ENCODE results near the gene MINDY4B.
"Not testable (repeated sequence)": the region's sequence is repeated elsewhere in the genome, so short reads cannot be mapped to it uniquely, and the experiment has no call there.

MINDY4B gene

DNA sequence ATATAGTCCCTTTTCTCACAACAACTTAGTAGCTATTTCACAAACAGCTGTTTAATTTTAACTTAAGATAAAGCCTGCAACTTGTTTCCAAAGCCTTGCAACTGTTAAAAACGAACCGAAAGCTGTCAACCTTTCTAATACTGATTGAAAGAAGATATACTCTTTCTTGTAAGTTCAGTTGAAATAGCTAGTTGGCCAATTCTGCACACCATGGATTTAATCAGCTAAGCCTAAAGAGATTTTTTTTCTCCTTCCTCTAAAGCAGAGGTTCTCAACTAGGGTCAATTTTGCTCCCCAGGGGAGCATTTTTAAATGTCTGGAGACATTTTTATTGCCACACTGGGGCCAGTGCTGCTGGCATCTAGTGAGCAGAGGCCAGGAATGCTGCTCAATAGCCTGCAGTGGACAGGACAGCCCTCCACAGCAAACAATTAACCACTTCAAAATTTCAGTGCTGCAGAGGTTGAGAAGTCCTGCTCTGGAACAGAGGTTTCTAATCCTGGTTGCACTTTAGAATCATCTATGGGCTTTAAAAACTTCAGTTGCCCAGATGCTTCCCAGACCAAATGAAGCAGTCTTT lies 26.2 kb downstream of the MINDY4B start:
- ATAC-seq (replicated peaks) (no peak), DNase-seq (no peak)
- H3K27me3 Mint-ChIP-seq = peaks cover 0 to 10% of the 10 kb centered on the region in 2 donors
- no peak overlapping the region for H3K4me3 Mint-ChIP-seq
- H3K4me1 Mint-ChIP-seq = peaks cover 0 to 9% of the 10 kb centered on the region in 2 donors
- H3K27ac Mint-ChIP-seq = no peak overlapping the region
- H3K9me3 Mint-ChIP-seq = no peaks in the 10 kb centered on the region
- H3K36me3 Mint-ChIP-seq = no peaks in the 10 kb centered on the region

DNA sequence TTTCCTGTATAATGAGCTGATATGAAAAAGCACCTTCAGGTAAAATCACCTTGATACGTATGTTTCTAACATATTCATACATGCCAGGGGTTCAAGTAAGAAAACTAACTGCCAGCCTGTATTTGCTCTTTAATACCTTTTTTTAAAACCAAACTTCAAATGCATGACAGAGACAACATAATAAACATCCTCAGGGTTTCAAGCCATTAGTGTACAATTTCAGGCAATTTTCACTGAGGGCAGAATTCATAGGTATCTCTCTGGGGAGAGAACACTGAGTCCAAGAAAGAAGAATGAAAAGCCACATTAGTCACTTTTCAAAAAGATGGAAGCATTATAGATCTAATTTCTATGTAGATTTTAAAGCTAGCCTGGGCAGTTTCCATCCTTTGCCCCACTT lies 26.9 kb downstream of the MINDY4B start:
- H3K4me3 Mint-ChIP-seq = no peak overlapping the region
- ATAC-seq (replicated peaks) (no peak), DNase-seq (no peak)
- peaks cover 0 to 5% of the 10 kb centered on the region in 2 donors for H3K27me3 Mint-ChIP-seq
- no peak overlapping the region for H3K27ac Mint-ChIP-seq
- no peaks in the 10 kb centered on the region for H3K36me3 Mint-ChIP-seq
- peaks cover 0 to 9% of the 10 kb centered on the region in 2 donors for H3K4me1 Mint-ChIP-seq
- H3K9me3 Mint-ChIP-seq = no peaks in the 10 kb centered on the region

DNA sequence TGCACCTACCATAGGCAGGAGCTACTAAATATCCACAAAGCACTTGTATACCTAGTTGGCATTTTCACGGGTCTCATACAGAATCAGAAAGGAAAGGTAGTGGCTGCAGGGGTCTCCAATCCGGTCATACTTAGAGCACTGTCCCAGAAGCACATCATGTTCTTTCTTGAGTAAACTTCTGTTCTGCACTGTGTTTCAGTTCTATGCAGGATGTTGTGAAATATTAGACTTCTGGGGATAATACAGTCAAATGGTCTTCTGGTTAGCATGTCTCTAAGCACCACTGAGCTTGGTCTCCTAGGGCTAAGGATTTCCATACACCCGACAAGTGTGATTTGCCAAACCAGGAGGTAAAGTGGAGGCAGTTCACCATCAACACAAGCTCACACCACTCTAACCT lies 27.9 kb downstream of the MINDY4B start:
- H3K27me3 Mint-ChIP-seq = peaks cover 0 to 5% of the 10 kb centered on the region in 2 donors
- H3K36me3 Mint-ChIP-seq = no peaks in the 10 kb centered on the region
- peaks cover 0 to 9% of the 10 kb centered on the region in 2 donors for H3K4me1 Mint-ChIP-seq
- no peak overlapping the region for H3K27ac Mint-ChIP-seq
- ATAC-seq (replicated peaks) (no peak), DNase-seq (no peak)
- no peaks in the 10 kb centered on the region for H3K9me3 Mint-ChIP-seq
- no peak overlapping the region for H3K4me3 Mint-ChIP-seq

DNA sequence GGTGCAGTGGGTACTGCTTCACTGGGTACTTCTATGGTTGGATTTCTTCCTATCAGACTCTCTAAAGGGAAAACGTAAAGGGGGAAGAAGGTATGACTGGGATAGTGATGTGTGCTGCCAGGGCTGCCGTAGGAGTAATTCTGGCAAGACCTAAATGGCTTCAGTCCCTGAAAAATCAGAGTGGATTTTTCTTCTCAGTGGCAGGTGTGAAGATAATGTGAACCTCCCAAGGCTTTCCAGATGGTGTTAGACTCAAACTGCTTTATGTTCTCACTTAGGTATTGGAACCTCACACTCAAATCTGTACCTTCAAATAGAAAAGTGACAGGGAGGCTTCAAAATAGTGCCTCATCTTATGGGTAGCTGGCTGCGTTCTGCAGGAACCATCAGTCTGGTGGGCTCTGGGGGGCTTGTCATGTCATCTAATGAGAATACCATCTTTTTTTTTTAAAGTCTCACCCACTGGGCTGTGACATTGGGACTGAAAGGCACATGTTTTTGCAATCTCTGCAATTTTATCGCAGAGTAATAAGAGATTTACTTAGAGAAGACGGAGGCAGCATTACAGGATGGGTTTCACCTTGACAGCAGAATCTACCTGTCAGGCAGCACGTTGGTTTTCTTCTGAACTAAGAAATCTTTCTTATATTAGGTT lies 28.5 kb downstream of the MINDY4B start:
- Mint-ChIP-seq H3K9me3 (no peaks in the 10 kb centered on the region), H3K4me3 (no peak overlapping the region), H3K27me3 (peaks cover 0 to 2% of the 10 kb centered on the region in 2 donors), H3K27ac (no peak overlapping the region), H3K4me1 (peaks cover 0 to 9% of the 10 kb centered on the region in 2 donors), H3K36me3 (no peaks in the 10 kb centered on the region)
- no peak for ATAC-seq (replicated peaks)
- no peak for DNase-seq

DNA sequence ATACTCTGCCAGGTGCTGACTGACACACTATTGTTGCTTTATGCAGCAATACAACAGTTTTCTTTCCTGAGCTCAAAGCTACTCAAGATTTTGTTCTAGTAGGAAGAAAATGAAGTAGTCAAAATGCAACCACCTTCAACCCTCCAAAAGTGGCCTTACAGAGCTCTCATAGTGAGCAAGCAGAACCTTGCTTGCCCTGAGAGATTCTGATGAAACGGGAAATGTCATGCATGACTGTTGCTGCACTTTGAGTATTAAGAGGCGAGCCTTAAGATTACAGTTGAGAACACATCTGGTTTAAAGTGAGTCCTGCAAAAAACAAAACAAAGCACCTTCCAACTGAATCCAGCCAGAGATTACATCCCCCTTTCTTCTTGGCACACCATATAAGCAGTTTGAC lies 29.7 kb downstream of the MINDY4B start:
- Mint-ChIP-seq H3K27ac (no peak overlapping the region), H3K9me3 (no peaks in the 10 kb centered on the region), H3K4me3 (no peak overlapping the region), H3K27me3 (no peaks in the 10 kb centered on the region), H3K36me3 (no peaks in the 10 kb centered on the region), H3K4me1 (peaks cover 0 to 9% of the 10 kb centered on the region in 2 donors)
- ATAC-seq (replicated peaks) (peak; percentile 95 to 97), DNase-seq (no peak)

DNA sequence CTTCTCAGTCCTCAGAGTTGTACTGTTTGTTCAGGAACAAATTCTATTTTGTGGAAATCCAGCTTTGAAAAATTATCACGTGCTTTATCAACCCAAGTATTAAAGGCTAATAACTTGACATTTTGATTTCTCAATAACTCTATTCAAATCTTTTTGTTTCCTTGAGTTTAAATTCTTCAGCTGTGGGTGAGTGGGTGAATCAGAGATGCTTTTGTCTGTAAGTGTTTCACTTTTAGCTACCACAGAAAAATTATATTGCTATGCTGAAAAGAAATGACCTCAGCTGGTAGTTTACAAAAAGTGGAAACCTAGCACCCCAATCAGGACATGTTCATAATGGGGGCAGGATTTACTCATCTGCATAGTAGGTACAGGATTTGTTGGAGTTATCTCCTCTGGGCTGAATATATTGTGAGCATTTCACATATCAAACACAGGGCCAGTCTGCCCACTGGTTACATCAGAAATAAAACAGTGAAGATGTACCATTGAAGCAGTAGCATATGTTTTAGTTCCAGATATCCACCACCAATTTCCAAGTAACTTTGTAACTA lies 30.5 kb downstream of the MINDY4B start:
- ATAC-seq (replicated peaks) (no peak), DNase-seq (no peak)
- H3K27ac Mint-ChIP-seq = no peak overlapping the region
- no peak overlapping the region for H3K4me3 Mint-ChIP-seq
- no peaks in the 10 kb centered on the region for H3K27me3 Mint-ChIP-seq
- H3K36me3 Mint-ChIP-seq = no peaks in the 10 kb centered on the region
- H3K9me3 Mint-ChIP-seq = no peaks in the 10 kb centered on the region
- peaks cover 0 to 9% of the 10 kb centered on the region in 2 donors for H3K4me1 Mint-ChIP-seq

DNA sequence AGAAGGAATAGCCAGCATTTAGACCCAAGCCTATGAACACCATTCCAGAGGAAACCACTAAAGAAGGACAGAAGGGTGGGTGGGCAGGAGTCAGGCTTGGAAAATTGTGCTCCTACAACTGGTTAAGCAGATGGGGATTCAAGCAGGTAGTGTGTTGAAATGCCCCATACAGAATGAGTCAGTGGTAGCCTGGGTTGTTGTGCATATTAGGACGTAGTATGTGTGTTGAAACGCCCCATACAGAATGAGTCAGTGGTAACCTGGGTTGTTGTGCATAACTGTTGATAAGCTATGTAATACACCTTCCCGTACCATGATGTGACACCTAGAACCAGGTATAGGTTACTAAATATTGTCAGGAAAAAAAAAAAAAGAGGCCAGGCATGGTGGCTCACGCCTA lies 34.0 kb downstream of the MINDY4B start:
- H3K27me3 Mint-ChIP-seq = peaks cover 11 to 12% of the 10 kb centered on the region in 2 donors
- DNase-seq = no peak

DNA sequence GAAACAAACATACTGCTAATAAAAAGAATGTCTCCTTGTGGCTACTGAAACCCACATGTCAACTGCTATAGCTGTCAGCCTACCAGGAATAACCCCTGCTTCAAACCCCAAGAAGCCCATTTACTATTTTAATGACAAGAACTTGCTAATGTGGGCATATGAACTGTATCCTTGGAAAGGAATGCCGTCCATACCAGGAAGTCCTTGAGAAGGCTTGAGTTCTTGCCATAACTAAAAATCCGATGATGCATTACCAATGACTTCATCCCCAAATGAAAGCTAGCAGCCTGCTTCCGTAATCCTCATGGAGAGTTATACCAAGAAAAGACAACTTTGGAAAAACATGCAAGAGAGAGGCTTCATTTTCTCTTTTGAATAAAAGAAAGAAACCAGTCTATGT lies 34.8 kb downstream of the MINDY4B start:
- H3K9me3 Mint-ChIP-seq = no peaks in the 10 kb centered on the region
- H3K27ac Mint-ChIP-seq = no peak overlapping the region
- H3K4me3 Mint-ChIP-seq = no peak overlapping the region
- peaks cover 2 to 5% of the 10 kb centered on the region in 2 donors for H3K4me1 Mint-ChIP-seq
- peaks cover 13 to 15% of the 10 kb centered on the region in 2 donors for H3K27me3 Mint-ChIP-seq
- no peak for ATAC-seq (replicated peaks)
- no peaks in the 10 kb centered on the region for H3K36me3 Mint-ChIP-seq
- no peak for DNase-seq

More for the DNA sequence above, 34.0 kb downstream of the MINDY4B start:
- Mint-ChIP-seq H3K4me3 (no peak overlapping the region), H3K9me3 (no peaks in the 10 kb centered on the region), H3K4me1 (peaks cover 2 to 9% of the 10 kb centered on the region in 2 donors), H3K36me3 (no peaks in the 10 kb centered on the region), H3K27ac (no peak overlapping the region)
- no peak for ATAC-seq (replicated peaks)

DNA sequence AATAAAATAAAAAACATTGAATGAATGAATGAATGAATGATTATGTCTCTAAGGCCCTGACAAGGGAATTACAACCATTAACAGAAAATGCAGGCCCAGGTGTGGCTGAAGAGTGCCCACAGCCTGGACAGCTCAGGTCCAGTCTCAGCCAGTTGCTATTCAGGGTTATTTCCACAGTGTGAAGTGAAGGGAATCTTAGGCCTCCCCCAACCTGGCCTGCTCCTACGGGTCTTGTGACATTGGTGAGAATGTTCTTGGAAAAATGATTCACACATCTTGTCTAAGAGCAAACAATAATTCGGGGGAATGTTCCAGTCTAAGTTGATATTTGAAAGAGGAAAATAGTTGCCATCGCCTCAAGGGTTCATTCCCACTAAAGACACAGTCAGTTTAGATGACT lies 37.0 kb downstream of the MINDY4B start:
- H3K4me1 Mint-ChIP-seq = peaks cover 10 to 13% of the 10 kb centered on the region in 2 donors
- no peaks in the 10 kb centered on the region for H3K36me3 Mint-ChIP-seq
- no peak overlapping the region for H3K4me3 Mint-ChIP-seq
- no peak overlapping the region for H3K27ac Mint-ChIP-seq
- H3K27me3 Mint-ChIP-seq = peaks cover 13 to 20% of the 10 kb centered on the region in 2 donors
- DNase-seq = no peak
- H3K9me3 Mint-ChIP-seq = no peaks in the 10 kb centered on the region
- no peak for ATAC-seq (replicated peaks)

DNA sequence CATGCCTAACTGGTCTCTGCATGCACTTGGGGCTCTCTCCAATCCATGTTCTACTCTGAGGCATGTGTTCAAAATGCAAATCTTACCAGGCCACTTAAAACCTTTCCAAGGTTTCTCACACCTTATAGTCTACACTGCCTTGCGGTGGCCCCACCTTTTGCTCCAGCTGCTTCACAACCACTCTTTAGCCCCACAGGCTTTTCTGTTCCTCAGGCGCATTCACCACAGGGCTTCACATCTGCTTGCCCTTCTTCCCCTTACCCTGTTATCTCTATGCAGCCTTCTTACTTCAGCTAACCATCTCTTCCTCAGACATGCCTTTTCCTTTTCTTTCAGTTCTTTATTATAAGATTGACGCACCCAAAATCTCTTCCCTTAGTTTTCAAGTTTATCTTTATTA lies 37.8 kb downstream of the MINDY4B start:
- Mint-ChIP-seq H3K4me1 (peaks cover 10 to 13% of the 10 kb centered on the region in 2 donors), H3K36me3 (no peaks in the 10 kb centered on the region), H3K9me3 (no peaks in the 10 kb centered on the region), H3K4me3 (no peak overlapping the region), H3K27ac (no peak overlapping the region), H3K27me3 (peaks cover 13 to 20% of the 10 kb centered on the region in 2 donors)
- ATAC-seq (replicated peaks) (peak; percentile 31 to 51), DNase-seq (no peak)

DNA sequence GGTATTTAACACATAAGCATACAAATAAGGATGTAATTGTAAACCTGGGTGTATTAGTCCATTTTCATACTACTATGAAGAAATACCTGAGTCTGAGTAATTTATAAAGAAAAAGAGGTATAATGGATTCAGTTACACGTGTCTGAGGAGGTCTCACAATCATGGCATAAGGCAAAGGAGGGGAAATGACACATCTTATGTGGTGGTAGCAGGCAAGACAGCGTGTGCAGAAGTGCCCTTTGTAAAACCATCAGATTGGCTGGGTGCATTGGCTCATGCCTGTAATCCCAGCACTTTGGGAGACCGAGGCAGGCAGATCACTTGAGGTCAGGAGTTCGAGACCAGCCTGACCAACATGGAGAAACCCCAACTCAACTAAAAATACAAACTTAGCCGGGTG lies 41.3 kb downstream of the MINDY4B start:
- H3K4me1 Mint-ChIP-seq = peaks cover 10 to 13% of the 10 kb centered on the region in 2 donors
- not testable (repeated sequence) for H3K36me3 Mint-ChIP-seq; DNase-seq; ATAC-seq (replicated peaks); H3K4me3 Mint-ChIP-seq; H3K9me3 Mint-ChIP-seq; H3K27ac Mint-ChIP-seq
- peaks cover 13 to 20% of the 10 kb centered on the region in 2 donors for H3K27me3 Mint-ChIP-seq

DNA sequence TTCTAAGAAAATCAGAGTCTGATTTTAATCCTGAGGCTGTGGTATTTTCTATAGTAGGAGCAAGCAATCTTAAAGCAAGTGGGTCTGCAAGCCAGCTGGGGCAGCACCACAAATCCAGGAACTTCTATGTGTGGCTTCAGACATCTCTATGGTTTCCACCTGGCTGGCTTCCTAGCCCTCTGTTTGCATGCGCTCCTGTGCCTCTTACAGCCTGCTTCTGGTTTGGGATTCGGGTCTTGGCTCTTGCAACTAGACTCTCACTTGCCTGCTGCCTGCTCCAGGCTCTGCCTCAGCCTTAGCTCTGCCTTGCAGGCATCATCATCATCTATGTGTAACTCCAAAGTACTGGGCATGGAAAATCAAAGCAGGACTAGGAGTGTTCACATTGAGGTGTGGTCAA lies 43.4 kb downstream of the MINDY4B start:
- Mint-ChIP-seq H3K9me3 (no peaks in the 10 kb centered on the region), H3K27me3 (peaks cover 7 to 14% of the 10 kb centered on the region in 2 donors), H3K4me3 (no peak overlapping the region), H3K36me3 (no peaks in the 10 kb centered on the region), H3K27ac (no peak overlapping the region), H3K4me1 (peaks cover 8 to 13% of the 10 kb centered on the region in 2 donors)
- DNase-seq = no peak
- ATAC-seq (replicated peaks) = no peak

DNA sequence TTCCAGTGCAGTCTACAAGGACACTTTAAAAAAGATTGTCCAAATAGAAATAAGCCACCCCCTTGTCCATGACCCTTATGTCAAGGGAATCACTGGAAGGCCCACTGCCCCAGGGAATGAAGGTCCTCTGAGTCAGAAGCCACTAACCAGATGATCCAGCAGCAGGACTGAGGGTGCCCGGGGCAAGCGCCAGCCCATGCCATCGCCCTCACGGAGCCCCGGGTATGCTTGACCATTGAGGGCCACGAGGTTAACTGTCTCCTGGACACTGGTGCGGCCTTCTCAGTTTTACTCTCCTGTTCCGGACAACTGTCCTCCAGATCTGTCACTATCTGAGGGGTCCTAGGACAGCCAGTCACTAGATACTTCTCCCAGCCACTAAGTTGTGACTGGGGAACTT lies 47.3 kb downstream of the MINDY4B start:
- H3K36me3 Mint-ChIP-seq; H3K4me1 Mint-ChIP-seq; H3K27ac Mint-ChIP-seq; ATAC-seq (replicated peaks); H3K27me3 Mint-ChIP-seq; DNase-seq; H3K4me3 Mint-ChIP-seq; H3K9me3 Mint-ChIP-seq: not testable (repeated sequence)

DNA sequence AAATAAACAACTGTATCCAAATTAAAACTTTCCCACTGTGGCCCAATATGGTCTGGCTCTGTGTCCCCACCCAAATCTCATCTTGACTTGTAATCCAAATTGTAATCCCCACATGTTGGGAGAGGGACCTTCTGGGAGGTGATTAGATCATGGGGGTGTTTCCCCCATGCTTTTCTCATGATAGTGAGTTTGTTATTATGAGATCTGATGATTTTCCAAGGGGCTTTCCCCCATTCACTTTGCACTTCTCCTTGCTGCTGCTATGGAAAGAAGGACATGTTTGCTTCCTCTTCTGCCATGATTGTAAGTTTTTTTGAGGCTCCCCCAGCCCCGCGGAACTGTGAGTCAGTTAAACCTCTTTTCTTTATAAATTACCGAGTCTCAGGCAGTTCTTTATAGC lies 55.0 kb downstream of the MINDY4B start:
- H3K27me3 Mint-ChIP-seq = peaks cover 5 to 6% of the 10 kb centered on the region in 2 donors
- ATAC-seq (replicated peaks) = peak in 1 of 2 donors; percentile 39
- H3K4me3 Mint-ChIP-seq = no peak overlapping the region
- no peak for DNase-seq
- H3K4me1 Mint-ChIP-seq = peaks cover 4 to 12% of the 10 kb centered on the region in 2 donors
- peak overlapping the region; percentile 6 for H3K27ac Mint-ChIP-seq
- H3K36me3 Mint-ChIP-seq = peaks cover 8 to 13% of the 10 kb centered on the region in 2 donors
- peaks cover 6 to 12% of the 10 kb centered on the region in 2 donors for H3K9me3 Mint-ChIP-seq

DNA sequence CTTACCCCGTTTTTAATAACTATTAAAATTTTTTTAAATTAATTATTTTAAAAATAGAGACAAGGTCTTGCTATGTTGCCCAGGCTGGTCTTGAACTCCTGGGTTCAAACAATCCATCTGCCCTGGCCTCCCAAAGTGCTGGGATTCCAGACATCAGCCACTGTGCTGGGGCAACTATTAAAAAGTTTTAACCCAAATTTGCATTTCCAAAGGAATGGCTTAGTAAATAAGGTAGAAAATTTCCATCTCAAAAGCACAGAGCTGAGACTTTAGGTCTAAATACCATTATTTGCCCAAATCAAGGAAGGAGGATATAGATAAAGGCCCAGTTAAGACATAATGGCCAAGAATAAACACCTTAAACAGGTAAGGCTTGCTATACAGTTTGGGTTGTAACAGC lies 56.4 kb downstream of the MINDY4B start:
- Mint-ChIP-seq H3K9me3 (peaks cover 6 to 12% of the 10 kb centered on the region in 2 donors), H3K4me3 (no peak overlapping the region), H3K27ac (no peak overlapping the region), H3K4me1 (peaks cover 6 to 12% of the 10 kb centered on the region in 2 donors), H3K36me3 (peaks cover 7 to 13% of the 10 kb centered on the region in 2 donors), H3K27me3 (no peaks in the 10 kb centered on the region)
- ATAC-seq (replicated peaks) (no peak), DNase-seq (no peak)

Data from stimulated activated naive B cell treated with anti-CD40 and anti-IgM and Interleukin-4, amounts not matched to agents 10 μg/mL and 1 μg/mL and 100 μg/mL, for 72 hours (primary cell).